IMR-90 (cell line): ENCODE measurements around the gene MAPKAP1. TPM values are rescaled to one million over a fixed set of nuclear protein-coding genes. Genes with fewer than 3 reads are reported as not detected.

Experiments
- ATAC-seq: fragments of 200-7000 bp; cut with Tn5 transposase; 2 replicates; pipeline ENCODE4 v1.9.1; 2020; ENCODE audit warnings: low read depth, mild to moderate bottlenecking, moderate library complexity
- BruUV-seq: library from RNA; stranded (reverse); fragments of 400-500 nt; replicated peaks from 2 replicates; lab custom pipeline; 2021; lab: Mats Ljungman, UMichigan
- CTCF ChIA-PET: fragments of 300-600 bp; formaldehyde crosslinking; extraction: SDS; loops from one replicate; lab custom pipeline; 2021; ENCODE audit warnings: antibody characterized with exemption; lab: Yijun Ruan, JAX
- POLR2A ChIA-PET: fragments of 300-600 bp; sonication (Branson Sonifier 250); formaldehyde crosslinking; loops from one replicate; lab custom pipeline; 2022; ENCODE audit warnings: antibody characterized with exemption; ENCODE audit not compliant: unreplicated experiment; lab: Charles Lee
- DNase-seq: peaks from one replicate; pipeline ENCODE4 v3.0.0; 2013
- H2AFZ ChIP-seq: replicated peaks from 2 replicates; pipeline ENCODE3; 2013; ENCODE audit warnings: low read length, mild to moderate bottlenecking; ENCODE audit not compliant: poor library complexity
- H2AK5ac ChIP-seq: 2 replicates; pipeline ENCODE4 v1.6.1; 2013; ENCODE audit warnings: low read depth, low read length, inconsistent platforms
- H2AK9ac ChIP-seq: replicated peaks from 2 replicates; pipeline ENCODE3; 2013; ENCODE audit warnings: mild to moderate bottlenecking, low read depth, low read length, moderate library complexity; ENCODE audit not compliant: poor library complexity
- H2BK120ac ChIP-seq: 2 replicates; pipeline ENCODE4 v1.6.1; 2013; ENCODE audit warnings: low read depth, low read length, inconsistent platforms
- H2BK15ac ChIP-seq: 3 replicates; pipeline ENCODE4 v1.6.1; 2013; ENCODE audit warnings: low read depth, low read length, inconsistent platforms
- H2BK20ac ChIP-seq: 2 replicates; pipeline ENCODE4 v1.6.1; 2013; ENCODE audit warnings: low read depth, mild to moderate bottlenecking, inconsistent platforms, low read length, moderate library complexity
- H2BK5ac ChIP-seq: 2 replicates; pipeline ENCODE4 v1.6.1; 2013; ENCODE audit warnings: mild to moderate bottlenecking, low read depth, low read length, inconsistent platforms; ENCODE audit not compliant: poor library complexity, severe bottlenecking
- H3K14ac ChIP-seq: replicated peaks from 2 replicates; pipeline ENCODE4 v1.6.1; 2013; ENCODE audit warnings: low read depth, low read length, inconsistent platforms
- H3K18ac ChIP-seq: 2 replicates; pipeline ENCODE4 v1.6.1; 2013; ENCODE audit warnings: low read depth, low read length, control low read depth
- H3K23ac ChIP-seq: 2 replicates; pipeline ENCODE4 v1.6.1; 2013; ENCODE audit warnings: low read depth, low read length, inconsistent platforms
- H3K27ac ChIP-seq: 2 replicates; pipeline ENCODE4 v1.5.1; 2013; ENCODE audit warnings: mild to moderate bottlenecking, control low read depth, low read length; ENCODE audit not compliant: insufficient read depth
- H3K27me3 ChIP-seq: 2 replicates; pipeline ENCODE4 v1.6.1; 2013; ENCODE audit warnings: low read length; ENCODE audit not compliant: control insufficient read depth, insufficient read depth
- H3K36me3 ChIP-seq: 2 replicates; pipeline ENCODE4 v1.6.1; 2013; ENCODE audit warnings: low read length, mixed read lengths; ENCODE audit not compliant: control insufficient read depth, insufficient read depth
- H3K4ac ChIP-seq: 2 replicates; pipeline ENCODE4 v1.6.1; 2013; ENCODE audit warnings: low read depth, low read length, inconsistent platforms
- H3K4me1 ChIP-seq: 2 replicates; pipeline ENCODE4 v1.6.1; 2013; ENCODE audit warnings: low read length, mixed read lengths; ENCODE audit not compliant: control insufficient read depth, insufficient read depth
- H3K4me2 ChIP-seq: 2 replicates; pipeline ENCODE4 v1.6.1; 2013; ENCODE audit warnings: low read depth, mild to moderate bottlenecking, control low read depth, low read length, moderate library complexity
- H3K4me3 ChIP-seq: 2 replicates; pipeline ENCODE4 v1.5.1; 2013; ENCODE audit warnings: low read depth, mild to moderate bottlenecking, control low read depth, low read length, moderate library complexity; ENCODE audit not compliant: insufficient read depth
- H3K56ac ChIP-seq: 2 replicates; pipeline ENCODE4 v1.6.1; 2013; ENCODE audit warnings: low read length, inconsistent platforms; ENCODE audit not compliant: insufficient read depth; ENCODE audit errors: extremely low read depth
- H3K79me1 ChIP-seq, 2 experiments: 2 replicates each; pipeline ENCODE4 v1.6.1; 2013; ENCODE audit warnings: low read length in 2 of 2, inconsistent platforms in 1 of 2, low read depth in 1 of 2
- H3K9ac ChIP-seq: 2 replicates; pipeline ENCODE4 v1.6.1; 2013; ENCODE audit warnings: low read depth, low read length, control low read depth
- H3K9me1 ChIP-seq: 2 replicates; pipeline ENCODE4 v1.6.1; 2013; ENCODE audit warnings: low read length, inconsistent platforms; ENCODE audit not compliant: insufficient read depth
- H3K9me3 ChIP-seq: 2 replicates; pipeline ENCODE4 v1.6.1; 2013; ENCODE audit warnings: low read length; ENCODE audit not compliant: control insufficient read depth, insufficient read depth
- H4K20me1 ChIP-seq: 2 replicates; pipeline ENCODE4 v1.6.1; 2013; ENCODE audit warnings: low read length, inconsistent platforms; ENCODE audit not compliant: insufficient read depth
- H4K5ac ChIP-seq: 2 replicates; pipeline ENCODE4 v1.6.1; 2013; ENCODE audit warnings: mild to moderate bottlenecking, low read depth, low read length, control low read depth
- H4K8ac ChIP-seq, 2 experiments: 2 replicates each; pipeline ENCODE4 v1.6.1; 2013; ENCODE audit warnings: low read depth in 2 of 2, low read length in 2 of 2, control low read depth in 1 of 2, inconsistent platforms in 1 of 2
- H4K91ac ChIP-seq: 2 replicates; pipeline ENCODE4 v1.6.1; 2013; ENCODE audit warnings: low read depth, low read length, inconsistent platforms; ENCODE audit not compliant: insufficient read depth
- BHLHE40 ChIP-seq: fragments of 150-350 bp; IDR thresholded peaks from 2 replicates; pipeline ENCODE4 v1.6.1; 2016; ENCODE audit warnings: mild to moderate bottlenecking, low read depth, low read length
- CEBPB ChIP-seq: IDR thresholded peaks from 2 replicates; pipeline ENCODE4 v1.6.1; 2012; ENCODE audit warnings: low read depth, low read length, improper control_type of control experiment
- CHD1 ChIP-seq: IDR thresholded peaks from 2 replicates; pipeline ENCODE4 v1.6.1; 2012; ENCODE audit warnings: low read depth, low read length, improper control_type of control experiment
- CTCF ChIP-seq: conservative IDR thresholded peaks from 2 replicates; pipeline ENCODE4 v1.5.1; 2012; ENCODE audit warnings: mild to moderate bottlenecking, low read depth, low read length, improper control_type of control experiment
- FOS ChIP-seq: fragments of 150-350 bp; IDR thresholded peaks from 2 replicates; pipeline ENCODE4 v1.6.1; 2016; ENCODE audit warnings: low read depth, low read length
- MAFK ChIP-seq: IDR thresholded peaks from 2 replicates; pipeline ENCODE4 v1.6.1; 2012; ENCODE audit warnings: low read depth, low read length, improper control_type of control experiment
- MAZ ChIP-seq: IDR thresholded peaks from 2 replicates; pipeline ENCODE4 v1.6.1; 2012; ENCODE audit warnings: low read depth, mild to moderate bottlenecking, low read length, improper control_type of control experiment, moderate library complexity, borderline replicate concordance
- MXI1 ChIP-seq: IDR thresholded peaks from 2 replicates; pipeline ENCODE4 v1.6.1; 2012; ENCODE audit warnings: low read depth, mild to moderate bottlenecking, low read length, moderate library complexity, borderline replicate concordance
- NFE2L2 ChIP-seq: fragments of 150-350 bp; IDR thresholded peaks from 2 replicates; pipeline ENCODE4 v1.6.1; 2016; ENCODE audit warnings: low read depth, mild to moderate bottlenecking, low read length
- POLR2A ChIP-seq: IDR thresholded peaks from 2 replicates; pipeline ENCODE4 v1.6.1; 2012; ENCODE audit warnings: mild to moderate bottlenecking, low read depth, low read length
- RAD21 ChIP-seq: IDR thresholded peaks from 2 replicates; pipeline ENCODE4 v1.6.1; 2012; ENCODE audit warnings: low read length, improper control_type of control experiment
- RCOR1 ChIP-seq: IDR thresholded peaks from 2 replicates; pipeline ENCODE4 v1.6.1; 2012; ENCODE audit warnings: mild to moderate bottlenecking, low read length, improper control_type of control experiment; ENCODE audit not compliant: insufficient replicate concordance
- RFX5 ChIP-seq: IDR thresholded peaks from 2 replicates; pipeline ENCODE4 v1.8.0; 2012; ENCODE audit warnings: low read depth, mild to moderate bottlenecking, low read length, moderate library complexity
- SMC3 ChIP-seq: fragments of 150-350 bp; IDR thresholded peaks from 2 replicates; pipeline ENCODE4 v1.6.1; 2016; ENCODE audit warnings: low read depth, mild to moderate bottlenecking, antibody characterized with exemption, low read length, moderate library complexity
- USF2 ChIP-seq: fragments of 150-350 bp; IDR thresholded peaks from 2 replicates; pipeline ENCODE4 v1.6.1; 2017; ENCODE audit warnings: mild to moderate bottlenecking, antibody characterized with exemption, low read length, low read depth
- WGBS, 2 experiments: methylation state at CpG; one replicate each; pipeline versions ENCODE4 v1.1.5 to v1.1.7; 2013; ENCODE audit warnings: missing lambda C conversion rate in 2 of 2; ENCODE audit not compliant: insufficient read length in 1 of 2; ENCODE audit errors: extremely low coverage in 2 of 2; 5-methylcytosine and 5-hydroxymethylcytosine counted together
- dilution Hi-C: fragments of 300-500 bp; cut with HindIII; formaldehyde crosslinking; loops from one replicate; pipeline ENCODE4 v1.14.3; 2018; ENCODE audit warnings: low sequenced_read_pairs; ENCODE audit not compliant: unreplicated experiment
- in situ Hi-C: fragments of 300-500 bp; cut with MboI; formaldehyde crosslinking; loops from 3 replicates; pipeline ENCODE4 v1.14.3; 2019; ENCODE audit warnings: low sequenced_read_pairs, inconsistent platforms, mixed read lengths
- intact Hi-C: fragments of 100-400 bp; cut with micrococcal nuclease; formaldehyde crosslinking; loops from 2 replicates; pipeline ENCODE4 v1.10.0; 2022
- polyA plus RNA-seq, 3 experiments: library from polyadenylated mRNA; depleted of rRNA; stranded (reverse); fragments of >200 nt; gene quantifications; 2 replicates each; pipeline ENCODE4 v1.2.3, GENCODE V29; 2012; ENCODE audit warnings: low replicate concordance in 1 of 3
- total RNA-seq: library from RNA; depleted of rRNA; stranded (reverse); fragments of >200 nt; gene quantifications from 2 replicates; pipeline ENCODE4 v1.2.3, GENCODE V29; 2012
- TF ChIP-seq, protein P1 (sequence below): fragments of 150-350 bp; IDR thresholded peaks from 2 replicates; pipeline ENCODE4 v1.6.1; 2016; ENCODE audit warnings: low read depth, mild to moderate bottlenecking, low read length, moderate library complexity, borderline replicate concordance

Gene MAPKAP1
- total and polyA plus RNA-seq, 2 of the 4 experiments (the other 2 are of a cell fraction), result 87.2 to 158 TPM

DNA sequence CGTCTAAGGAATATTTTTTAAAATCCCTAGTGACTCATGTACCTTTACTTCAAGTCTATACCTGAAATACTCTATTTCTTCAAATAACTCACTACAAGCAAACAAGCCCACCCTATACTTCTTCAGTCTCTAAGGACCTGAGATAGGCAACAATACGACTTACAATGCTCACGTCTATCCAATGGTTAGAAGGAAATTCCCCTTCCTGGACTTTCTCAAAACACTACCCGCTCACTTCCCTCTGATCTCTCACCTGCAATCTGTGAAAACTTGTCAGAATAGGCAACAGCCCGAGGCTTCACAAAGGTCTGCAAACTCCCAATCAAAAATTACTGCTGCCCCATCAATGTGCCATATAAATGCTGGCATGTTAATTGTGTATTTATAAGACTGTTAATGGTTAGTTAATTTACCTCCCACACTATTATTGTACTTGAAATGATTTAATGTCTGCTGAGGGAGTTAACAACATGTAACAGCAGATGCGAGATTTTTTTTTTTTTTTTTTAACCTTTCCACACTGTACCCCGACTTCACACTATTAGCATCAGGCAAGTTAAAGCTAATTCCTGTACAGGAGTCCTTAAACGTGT is 27.3 kb downstream of the MAPKAP1 start:
- Histone ChIP-seq H3K23ac (no peak overlapping the region), H3K27ac (no peak overlapping the region), H3K9ac (no peak overlapping the region), H3K4me1 (peaks cover 6% of the 10 kb centered on the region), H2AK5ac (no peak overlapping the region), H3K4me2 (no peak overlapping the region), H3K56ac (no peak overlapping the region), H4K8ac (no peak overlapping the region), H2BK5ac (no peak overlapping the region), H4K91ac (no peak overlapping the region), H2BK120ac (no peak overlapping the region), H2AFZ (no peak overlapping the region), H2BK20ac (no peak overlapping the region), H3K18ac (no peak overlapping the region), H3K9me1 (peaks cover 15% of the 10 kb centered on the region), H3K14ac (no peak overlapping the region), H2AK9ac (no peak overlapping the region), H3K4ac (no peak overlapping the region), H4K20me1 (peaks cover 17% of the 10 kb centered on the region; the same call in 1 of the 2 replicates), H3K79me1 (peaks cover 22 to 66% of the 10 kb centered on the region in 2 experiments), H2BK15ac (no peak overlapping the region), H3K36me3 (no peaks in the 10 kb centered on the region; the same call in 1 of the 2 replicates), H3K4me3 (no peak overlapping the region), H3K27me3 (no peaks in the 10 kb centered on the region), H3K9me3 (no peaks in the 10 kb centered on the region), H4K5ac (no peak overlapping the region)
- no TSS peak for BruUV-seq
- in situ Hi-C loops, result no loop called here
- ChIA-PET POLR2A (no interaction called here), CTCF (no interaction called here)
- intact Hi-C loops, result no loop called here
- DNase-seq (no peak), ATAC-seq (no peak)
- TF ChIP-seq RAD21 (no peak), MAZ (no peak), BHLHE40 (no peak), POLR2A (no peak), RFX5 (no peak), SMC3 (no peak), CTCF (no peak), MXI1 (no peak), FOS (no peak), MAFK (no peak), RCOR1 (no peak), CHD1 (no peak), USF2 (no peak), NFE2L2 (no peak), CEBPB (no peak)
- TF ChIP-seq, protein P1, sequence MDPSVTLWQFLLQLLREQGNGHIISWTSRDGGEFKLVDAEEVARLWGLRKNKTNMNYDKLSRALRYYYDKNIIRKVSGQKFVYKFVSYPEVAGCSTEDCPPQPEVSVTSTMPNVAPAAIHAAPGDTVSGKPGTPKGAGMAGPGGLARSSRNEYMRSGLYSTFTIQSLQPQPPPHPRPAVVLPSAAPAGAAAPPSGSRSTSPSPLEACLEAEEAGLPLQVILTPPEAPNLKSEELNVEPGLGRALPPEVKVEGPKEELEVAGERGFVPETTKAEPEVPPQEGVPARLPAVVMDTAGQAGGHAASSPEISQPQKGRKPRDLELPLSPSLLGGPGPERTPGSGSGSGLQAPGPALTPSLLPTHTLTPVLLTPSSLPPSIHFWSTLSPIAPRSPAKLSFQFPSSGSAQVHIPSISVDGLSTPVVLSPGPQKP, result no peak
- no CpG with 5 or more reads among the region's 8 CpGs for WGBS, 2 experiments
- dilution Hi-C loops, result no loop called here
